HG02885 (cell line): ENCODE data around the gene PCDHB6.
"Not testable (repeated sequence)": the region's sequence is repeated elsewhere in the genome, so short reads cannot be mapped to it uniquely, and the experiment has no call there.

ENCODE experiments used
- ATAC-seq: cut with Tn5 transposase; IDR thresholded peaks from one replicate; pipeline ENCODE4 v1.9.1; 2021; ENCODE audit warnings: mild to moderate bottlenecking; ENCODE audit not compliant: unreplicated experiment, poor library complexity

Gene PCDHB6

GRCh38 chr5:141149812-141150211, at the start of gene PCDHB6:
PCDHB6 (plus strand) TSS chr5:141150057; CDS start chr5:141150258, 201 bp downstream.
- ATAC-seq: no peak

- no peak for ATAC-seq
Measured at GRCh38 chr5:141100243-141100805, 49.5 kb upstream of the PCDHB6 start, which contains the start of gene PCDHB3. PCDHB3 (plus strand) TSS chr5:141100473; CDS start chr5:141100650, 177 bp downstream.

GRCh38 chr5:141101059-141101458, 48.8 kb upstream of the PCDHB6 start:
- no peak for ATAC-seq

- not testable (repeated sequence) for ATAC-seq
Measured at GRCh38 chr5:141102070-141102469, 47.8 kb upstream of the PCDHB6 start.

- ATAC-seq: not testable (repeated sequence)
Measured at GRCh38 chr5:141102471-141102870, 47.4 kb upstream of the PCDHB6 start.

GRCh38 chr5:141105350-141105749, 44.5 kb upstream of the PCDHB6 start:
- ATAC-seq: no peak

- no peak for ATAC-seq
Measured at GRCh38 chr5:141119250-141119649, 30.6 kb upstream of the PCDHB6 start.

- ATAC-seq: no peak
Measured at GRCh38 chr5:141121563-141121962, 28.3 kb upstream of the PCDHB6 start, which contains the start of gene PCDHB4. PCDHB4 (plus strand) TSS chr5:141121818; CDS start chr5:141121999, 181 bp downstream.

- no peak for ATAC-seq
Measured at GRCh38 chr5:141121985-141122384, 27.9 kb upstream of the PCDHB6 start.

GRCh38 chr5:141123396-141124135, 26.3 kb upstream of the PCDHB6 start:
- ATAC-seq: not testable (repeated sequence)

GRCh38 chr5:141127305-141127704, 22.6 kb upstream of the PCDHB6 start:
- ATAC-seq: no peak

GRCh38 chr5:141135030-141135717, 14.7 kb upstream of the PCDHB6 start, which contains the start of gene PCDHB5:
PCDHB5 (plus strand) TSS chr5:141135206; CDS start chr5:141135435, 229 bp downstream.
- ATAC-seq: no peak

GRCh38 chr5:141135718-141136266, 14.1 kb upstream of the PCDHB6 start:
- no peak for ATAC-seq

- not testable (repeated sequence) for ATAC-seq
Measured at GRCh38 chr5:141137346-141137745, 12.5 kb upstream of the PCDHB6 start.

GRCh38 chr5:141150224-141150992, 551 bp downstream of the PCDHB6 start:
- ATAC-seq: no peak

GRCh38 chr5:141150993-141151325, 1.1 kb downstream of the PCDHB6 start:
- ATAC-seq: no peak

- ATAC-seq: not testable (repeated sequence)
Measured at GRCh38 chr5:141151632-141152031, 1.8 kb downstream of the PCDHB6 start.

- ATAC-seq: not testable (repeated sequence)
Measured at GRCh38 chr5:141152096-141152495, 2.2 kb downstream of the PCDHB6 start.

- ATAC-seq: no peak
Measured at GRCh38 chr5:141155540-141156374, 5.9 kb downstream of the PCDHB6 start.
